ENCODE results near the gene SLIT3.

Gene SLIT3

GRCh38 chr5:168786147-168786546, 514.8 kb downstream of the SLIT3 start:
- no peak for TF ChIP-seq CTCF (conservative IDR thresholded peaks at IDR 0.05; ENCODE audit: low read depth, low read length)
- H3K4me3 ChIP-seq (ENCODE audit: low read depth, low read length): no peak overlapping the region
- DNase-seq (ENCODE audit: low read depth): no peak

- no peak for TF ChIP-seq CTCF (conservative IDR thresholded peaks at IDR 0.05; ENCODE audit: low read depth, low read length)
- H3K4me3 ChIP-seq (ENCODE audit: low read depth, low read length): no peak overlapping the region
- DNase-seq (ENCODE audit: low read depth): no peak
Observed at GRCh38 chr5:168784454-168784853, 516.5 kb downstream of the SLIT3 start.

DNA sequence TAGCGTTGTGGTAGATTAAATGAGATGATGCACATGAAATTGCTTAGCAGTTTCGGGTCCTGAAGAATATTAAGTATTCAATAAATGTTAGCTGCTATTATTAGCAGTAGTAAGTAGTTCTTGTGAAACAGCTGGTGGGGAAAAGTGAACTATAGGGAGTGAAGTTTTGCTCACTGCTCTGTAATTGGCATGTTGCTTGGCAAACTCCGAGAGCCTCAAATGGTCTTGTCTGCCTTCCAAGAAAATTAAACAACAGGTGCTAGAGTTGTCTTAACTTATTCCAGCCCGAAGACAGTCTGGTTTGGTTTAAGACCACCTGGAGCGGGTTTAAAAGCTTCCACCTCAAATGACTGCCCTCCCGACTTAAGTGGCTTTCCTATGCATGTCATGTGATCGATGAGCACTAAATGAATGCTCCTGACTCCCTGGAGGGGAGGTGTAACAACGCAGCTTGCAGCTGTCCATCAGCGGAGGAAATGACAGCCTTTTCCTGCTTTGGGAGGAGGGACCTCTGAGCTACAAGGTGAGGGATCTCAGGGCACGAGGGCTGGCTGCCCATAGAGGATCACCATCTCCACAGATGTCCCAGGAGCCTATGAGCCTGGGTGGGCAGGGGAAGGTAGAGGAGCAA, 518.9 kb downstream of the SLIT3 start:
- DNase-seq (ENCODE audit: low read depth): no peak
- H3K4me3 ChIP-seq (ENCODE audit: low read depth, low read length): no peak overlapping the region
- TF ChIP-seq CTCF (conservative IDR thresholded peaks at IDR 0.05; ENCODE audit: low read depth, low read length): no peak

GRCh38 chr5:168780888-168781287, 520.1 kb downstream of the SLIT3 start:
- no peak for TF ChIP-seq CTCF (conservative IDR thresholded peaks at IDR 0.05; ENCODE audit: low read depth, low read length)
- DNase-seq (ENCODE audit: low read depth): no peak
- H3K4me3 ChIP-seq (ENCODE audit: low read depth, low read length): no peak overlapping the region

- no peak overlapping the region for H3K4me3 ChIP-seq (ENCODE audit: low read depth, low read length)
- no peak for TF ChIP-seq CTCF (conservative IDR thresholded peaks at IDR 0.05; ENCODE audit: low read depth, low read length)
- DNase-seq (ENCODE audit: low read depth): no peak
Observed at GRCh38 chr5:168779333-168779732, 521.6 kb downstream of the SLIT3 start.

- no peak for DNase-seq (ENCODE audit: low read depth)
- no peak for TF ChIP-seq CTCF (conservative IDR thresholded peaks at IDR 0.05; ENCODE audit: low read depth, low read length)
- H3K4me3 ChIP-seq (ENCODE audit: low read depth, low read length): no peak overlapping the region
Observed at GRCh38 chr5:168778536-168778935, 522.4 kb downstream of the SLIT3 start.

- DNase-seq (ENCODE audit: low read depth): no peak
- H3K4me3 ChIP-seq (ENCODE audit: low read depth, low read length): no peak overlapping the region
Observed at GRCh38 chr5:168777651-168778050, 523.3 kb downstream of the SLIT3 start.

More at GRCh38 chr5:168777651-168778050, 523.3 kb downstream of the SLIT3 start:
- TF ChIP-seq CTCF (conservative IDR thresholded peaks at IDR 0.05; ENCODE audit: low read depth, low read length): no peak
